CD4-positive, alpha-beta T cell (primary cell): Measurements from ENCODE around the gene KAT2A. TPM values are rescaled to one million over a fixed set of nuclear protein-coding genes. Genes with fewer than 3 reads are reported as not detected.

Experiments
- ATAC-seq: fragments of 200-7000 bp; cut with Tn5 transposase; one replicate; pipeline ENCODE4 v1.10.0; 2022; ENCODE audit warnings: mild to moderate bottlenecking; ENCODE audit not compliant: poor library complexity
- CTCF ChIA-PET: fragments of 350-600 bp; sonication (Branson Sonifier 250); formaldehyde crosslinking; loops from one replicate; lab custom pipeline; 2021; ENCODE audit warnings: antibody characterized with exemption, inconsistent platforms; lab: Charles Lee
- POLR2A ChIA-PET: fragments of 350-600 bp; sonication (Branson Sonifier 250); formaldehyde crosslinking; loops from one replicate; lab custom pipeline; 2021; ENCODE audit warnings: antibody characterized with exemption, inconsistent platforms; lab: Charles Lee
- DNase-seq, 14 experiments: peaks; one replicate each; pipeline ENCODE4 v3.0.0-alpha.2; 2013 to 2020; ENCODE audit warnings: mixed read lengths in 2 of 14
- H3K27ac ChIP-seq, 2 donors: one replicate each; pipeline versions ENCODE4 v1.5.1 to v1.7.0; 2013; ENCODE audit warnings: low read length in 2 of 2, low read depth in 1 of 2, mild to moderate bottlenecking in 1 of 2
- H3K27me3 ChIP-seq, 2 experiments: 1 replicate in 1 of 2; 2 replicates in 1 of 2; pipeline versions ENCODE4 v1.6.1 to v1.7.0; 2013; ENCODE audit warnings: low read length in 2 of 2, control low read depth in 1 of 2, mild to moderate bottlenecking in 1 of 2, moderate library complexity in 1 of 2; ENCODE audit not compliant: insufficient read depth in 2 of 2, control insufficient read depth in 1 of 2
- H3K36me3 ChIP-seq: one replicate; pipeline ENCODE4 v1.6.1; 2013; ENCODE audit warnings: low read length, control low read depth; ENCODE audit not compliant: insufficient read depth
- H3K4me1 ChIP-seq: one replicate; pipeline ENCODE4 v1.6.1; 2013; ENCODE audit warnings: low read length, control low read depth; ENCODE audit not compliant: insufficient read depth
- H3K4me3 ChIP-seq: one replicate; pipeline ENCODE4 v1.5.1; 2013; ENCODE audit warnings: mild to moderate bottlenecking, low read length, moderate library complexity
- H3K9me3 ChIP-seq, 2 experiments: 1 replicate in 1 of 2; 2 replicates in 1 of 2; pipeline versions ENCODE4 v1.6.1 to v1.7.0; 2013; ENCODE audit warnings: low read length in 2 of 2, mild to moderate bottlenecking in 2 of 2, control low read depth in 1 of 2, moderate library complexity in 1 of 2; ENCODE audit not compliant: control insufficient read depth in 1 of 2, insufficient read depth in 1 of 2
- H3K27ac Mint-ChIP-seq: one replicate; pipeline ENCODE4 v1.8.0; 2020; ENCODE audit warnings: mixed read lengths
- H3K27me3 Mint-ChIP-seq: one replicate; pipeline ENCODE4 v1.8.0; 2021; ENCODE audit warnings: mixed read lengths
- H3K36me3 Mint-ChIP-seq: one replicate; pipeline ENCODE4 v1.8.0; 2021; ENCODE audit warnings: low read depth, mixed read lengths
- H3K4me1 Mint-ChIP-seq: one replicate; pipeline ENCODE4 v1.8.0; 2021; ENCODE audit warnings: low read depth, mixed read lengths
- H3K4me3 Mint-ChIP-seq: one replicate; pipeline ENCODE4 v1.8.0; 2020; ENCODE audit warnings: mild to moderate bottlenecking, mixed read lengths
- H3K9me3 Mint-ChIP-seq: one replicate; pipeline ENCODE4 v1.8.0; 2020; ENCODE audit warnings: mixed read lengths
- intact Hi-C, 2 experiments: fragments of 100-400 bp; cut with DNase I in 1 of 2; cut with micrococcal nuclease in 1 of 2; formaldehyde crosslinking; loops; one replicate each; pipeline versions ENCODE4 v1.15.1 to v1.9.0; 2023 to 2025; cut with DNase I, micrococcal nuclease
- total RNA-seq, 174 experiments: library from RNA in 2 of 174; stranded (reverse) in 2 of 174; gene quantifications; one replicate each; pipeline ENCODE4 v1.2.3 and lab custom pipeline; 2021 to 2026
- TF ChIP-seq, protein P1 (sequence below): fragments of 200-600 bp; IDR thresholded peaks from one replicate; pipeline ENCODE4 v1.8.0; 2022; ENCODE audit warnings: antibody characterized with exemption, mild to moderate bottlenecking

KAT2A gene
- total RNA-seq, 2 experiments from 2014 or later, result 38.5 to 42.4 TPM

GRCh38 chr17:42087042-42087701 lies 34.0 kb downstream of the KAT2A start:
- Mint-ChIP-seq H3K4me3 (no peak overlapping the region), H3K27me3 (peaks cover 4% of the 10 kb centered on the region), H3K27ac (no peak overlapping the region), H3K4me1 (no peaks in the 10 kb centered on the region), H3K9me3 (no peaks in the 10 kb centered on the region), H3K36me3 (no peaks in the 10 kb centered on the region)
- no peaks in the 10 kb centered on the region for H3K9me3 ChIP-seq
- CTCF ChIA-PET, result no interaction called here
- H3K27me3 ChIP-seq, result no peaks in the 10 kb centered on the region
- TF ChIP-seq, protein P1, sequence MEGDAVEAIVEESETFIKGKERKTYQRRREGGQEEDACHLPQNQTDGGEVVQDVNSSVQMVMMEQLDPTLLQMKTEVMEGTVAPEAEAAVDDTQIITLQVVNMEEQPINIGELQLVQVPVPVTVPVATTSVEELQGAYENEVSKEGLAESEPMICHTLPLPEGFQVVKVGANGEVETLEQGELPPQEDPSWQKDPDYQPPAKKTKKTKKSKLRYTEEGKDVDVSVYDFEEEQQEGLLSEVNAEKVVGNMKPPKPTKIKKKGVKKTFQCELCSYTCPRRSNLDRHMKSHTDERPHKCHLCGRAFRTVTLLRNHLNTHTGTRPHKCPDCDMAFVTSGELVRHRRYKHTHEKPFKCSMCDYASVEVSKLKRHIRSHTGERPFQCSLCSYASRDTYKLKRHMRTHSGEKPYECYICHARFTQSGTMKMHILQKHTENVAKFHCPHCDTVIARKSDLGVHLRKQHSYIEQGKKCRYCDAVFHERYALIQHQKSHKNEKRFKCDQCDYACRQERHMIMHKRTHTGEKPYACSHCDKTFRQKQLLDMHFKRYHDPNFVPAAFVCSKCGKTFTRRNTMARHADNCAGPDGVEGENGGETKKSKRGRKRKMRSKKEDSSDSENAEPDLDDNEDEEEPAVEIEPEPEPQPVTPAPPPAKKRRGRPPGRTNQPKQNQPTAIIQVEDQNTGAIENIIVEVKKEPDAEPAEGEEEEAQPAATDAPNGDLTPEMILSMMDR, result no peak
- H3K27ac ChIP-seq, result no peak overlapping the region
- no peak for ATAC-seq
- no peaks in the 10 kb centered on the region for H3K36me3 ChIP-seq
- DNase-seq, result no peak
- POLR2A ChIA-PET, result no interaction called here
- H3K4me3 ChIP-seq, result no peak overlapping the region
- H3K4me1 ChIP-seq, result no peaks in the 10 kb centered on the region
- intact Hi-C loops, result no loop called here

DNA sequence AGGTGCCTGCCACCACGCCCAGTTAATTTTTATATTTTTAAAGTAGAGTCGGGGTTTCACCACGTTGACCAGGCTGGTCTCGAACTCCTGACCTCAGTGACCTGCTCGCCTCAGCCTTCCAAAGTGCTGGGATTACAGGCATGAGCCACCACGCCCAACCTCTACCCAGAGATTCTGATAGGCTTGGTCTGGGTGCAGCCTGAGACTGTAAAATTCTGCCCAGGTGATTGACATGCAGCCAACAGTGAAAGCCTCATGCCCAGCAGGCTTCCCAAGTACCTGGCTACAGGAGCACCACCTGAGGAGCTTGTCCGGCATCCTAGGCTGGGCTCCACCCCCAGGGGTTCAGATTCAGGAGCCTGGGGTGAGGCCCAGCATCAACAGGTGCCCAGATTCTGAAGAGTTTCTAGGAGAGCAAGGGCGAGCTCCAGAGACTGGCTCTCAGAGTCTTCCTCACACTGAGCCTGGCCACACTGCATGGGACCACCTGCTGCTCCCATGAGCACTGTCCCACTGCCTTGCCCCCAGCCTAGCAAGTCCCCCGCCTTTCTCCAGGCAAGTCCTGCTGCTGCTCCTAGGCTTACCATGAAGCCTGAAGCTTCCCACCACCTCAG lies 39.5 kb downstream of the KAT2A start:
- ATAC-seq (no peak), DNase-seq (no peak)
- no peak overlapping the region for H3K4me3 Mint-ChIP-seq
- H3K27me3 Mint-ChIP-seq, result peaks cover 4% of the 10 kb centered on the region
- no peaks in the 10 kb centered on the region for H3K4me1 ChIP-seq
- no peak overlapping the region for H3K27ac Mint-ChIP-seq
- H3K27ac ChIP-seq, result no peak overlapping the region
- intact Hi-C loops, result no loop called here
- no peaks in the 10 kb centered on the region for H3K27me3 ChIP-seq
- no peaks in the 10 kb centered on the region for H3K9me3 ChIP-seq
- H3K4me1 Mint-ChIP-seq, result no peaks in the 10 kb centered on the region
- ChIA-PET POLR2A (no interaction called here), CTCF (no interaction called here)
- H3K4me3 ChIP-seq, result no peak overlapping the region
- H3K9me3 Mint-ChIP-seq, result no peaks in the 10 kb centered on the region
- no peaks in the 10 kb centered on the region for H3K36me3 ChIP-seq
- TF ChIP-seq, protein P1, result no peak
- H3K36me3 Mint-ChIP-seq, result no peaks in the 10 kb centered on the region

DNA sequence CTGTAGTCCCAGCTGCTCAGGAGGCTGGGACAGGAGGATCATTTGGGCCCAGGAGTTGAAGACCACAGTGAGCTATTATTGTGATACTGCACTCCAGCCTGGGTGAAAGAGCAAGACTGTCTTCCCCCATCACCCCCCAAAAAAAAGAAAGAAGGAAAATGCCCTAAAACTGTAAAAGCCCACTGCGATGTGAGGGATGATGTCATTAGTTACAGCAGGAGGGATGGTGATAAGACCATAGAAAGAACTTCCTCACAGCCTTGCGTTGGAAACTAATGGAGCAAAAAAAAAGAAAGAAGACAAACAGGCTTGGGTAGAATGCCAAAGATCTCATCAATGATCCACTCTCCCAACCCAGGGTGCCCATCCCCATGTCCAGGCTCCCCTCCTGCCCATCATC lies 41.6 kb downstream of the KAT2A start:
- Mint-ChIP-seq H3K27me3 (peaks cover 8% of the 10 kb centered on the region), H3K4me3 (no peak overlapping the region), H3K9me3 (no peaks in the 10 kb centered on the region), H3K4me1 (no peaks in the 10 kb centered on the region), H3K36me3 (no peaks in the 10 kb centered on the region), H3K27ac (no peak overlapping the region)
- Histone ChIP-seq H3K9me3 (no peaks in the 10 kb centered on the region), H3K4me1 (no peaks in the 10 kb centered on the region), H3K27ac (no peak overlapping the region), H3K27me3 (no peaks in the 10 kb centered on the region), H3K4me3 (no peak overlapping the region), H3K36me3 (no peaks in the 10 kb centered on the region)
- no peak for DNase-seq
- ATAC-seq, result no peak
- CTCF ChIA-PET, result no interaction called here
- TF ChIP-seq, protein P1, result no peak
- intact Hi-C loops, result no loop called here
- POLR2A ChIA-PET, result no interaction called here
